Prostate gland (tissue), 2 donors: ENCODE measurements around the gene NCOR2.

Experiments used
- CTCF ChIP-seq, 4 experiments: fragments of 200-600 bp in 2 of 4; fragments of 450-650 bp in 2 of 4; sonication (generic) in 2 of 4; IDR thresholded peaks; 1 replicate in 3 of 4; 2 replicates in 1 of 4; pipeline ENCODE4 v1.5.1; 2016 to 2019; ENCODE audit warnings: antibody characterized with exemption in 4 of 4, mild to moderate bottlenecking in 2 of 4, moderate library complexity in 2 of 4
- POLR2AphosphoS5 ChIP-seq: sonication (generic); formaldehyde crosslinking; IDR thresholded peaks from one replicate; pipeline ENCODE4 v1.6.1; 2017; ENCODE audit warnings: antibody characterized with exemption

- TF ChIP-seq CTCF (IDR thresholded peaks at IDR 0.05) (no peak), POLR2AphosphoS5 (no peak)
Observed at GRCh38 chr12:124593176-124593575, 25.8 kb upstream of the NCOR2 start.
